Left cardiac atrium (tissue), 2 donors: ENCODE data around the gene NUDC. TPM values are rescaled to one million over a fixed set of nuclear protein-coding genes. Genes with fewer than 3 reads are reported as not detected.

Experiments
- total RNA-seq, 2 donors: library from RNA; stranded (reverse); fragmentation: NEBNext Ultra II Directional; extraction: Animal tissue kit (Norgen Biotek cat#: 25700); gene quantifications; one replicate each; pipeline ENCODE4 v1.2.1, GENCODE V29; 2021
- donor health status: DM: no; HTN: yes; CAD: no; lungs with severe emphysema.
- donor health status: DM: yes; HTN: yes; CAD: no.

NUDC gene
- total RNA-seq, 2 donors from 2014 or later, result 65.8 to 65.9 TPM

Other genes starting within 250 kb of the NUDC start
- 10 to 100 TPM; 34.5 to 38.5 TPM for gene ARID1A, start 225.7 kb upstream of the NUDC start, total RNA-seq
- 1 to 10 TPM; 6.1 to 6.7 TPM for gene PIGV, start 133.8 kb upstream of the NUDC start, total RNA-seq
- 10 to 100 TPM; 15.6 to 18.6 TPM for gene ZDHHC18, start 95.1 kb upstream of the NUDC start, total RNA-seq
- gene SFN, start 58.6 kb upstream of the NUDC start, total RNA-seq, result under 1 TPM; 0.18 to 0.42 TPM
- gene GPN2, start 31.5 kb upstream of the NUDC start, total RNA-seq, result 10 to 100 TPM; 12.9 to 15.3 TPM
- 10 to 100 TPM in 1 of 2 donors, 1 to 10 TPM in 1; 8.6 to 11.4 TPM for gene GPATCH3, start 21.3 kb upstream of the NUDC start, total RNA-seq
- 1 to 10 TPM; 4.5 to 6.5 TPM for gene NR0B2, start 7.8 kb upstream of the NUDC start, total RNA-seq
- gene KDF1, start 38.7 kb downstream of the NUDC start, total RNA-seq, result under 1 TPM; 0.18 to 0.68 TPM
- gene TRNP1, start 71.9 kb downstream of the NUDC start, total RNA-seq, result 10 to 100 TPM; 40.6 to 45.2 TPM
- 10 to 100 TPM; 17.1 to 29.0 TPM for gene TENT5B, start 91.1 kb downstream of the NUDC start, total RNA-seq
- gene SLC9A1, start 233.4 kb downstream of the NUDC start, total RNA-seq, result 10 to 100 TPM; 17.4 to 37.3 TPM